GM23338 (cell line): Measurements from ENCODE around the gene GBP6. TPM values are rescaled to one million over a fixed set of nuclear protein-coding genes. Genes with fewer than 3 reads are reported as not detected.

Experiments
- ATAC-seq: fragments of 200-7000 bp; cut with Tn5 transposase; 3 replicates; pipeline ENCODE4 v1.9.1; 2020
- DNase-seq: peaks from one replicate; pipeline ENCODE4 v3.0.0-alpha.2; 2015; ENCODE audit warnings: low spot score
- H2AFZ ChIP-seq: fragments of 200-600 bp; sonication (generic); 2 replicates; pipeline ENCODE4 v1.8.0; 2016; ENCODE audit warnings: antibody characterized with exemption, mild to moderate bottlenecking, moderate library complexity
- H3F3A ChIP-seq: fragments of 200-600 bp; sonication (generic); replicated peaks from 2 replicates; pipeline ENCODE4 v1.8.0; 2017; ENCODE audit warnings: antibody characterized with exemption, mixed run types, low read depth
- H3K27ac ChIP-seq: fragments of 200-600 bp; sonication (generic); 2 replicates; pipeline ENCODE4 v1.6.1; 2016; ENCODE audit warnings: low read depth
- H3K27me3 ChIP-seq: fragments of 200-600 bp; sonication (generic); 2 replicates; pipeline ENCODE4 v1.8.0; 2016; ENCODE audit warnings: mild to moderate bottlenecking, mixed run types, moderate library complexity; ENCODE audit not compliant: insufficient read depth
- H3K36me3 ChIP-seq: fragments of 200-600 bp; sonication (generic); 2 replicates; pipeline ENCODE4 v1.8.0; 2016; ENCODE audit warnings: mild to moderate bottlenecking; ENCODE audit not compliant: insufficient read depth
- H3K4me1 ChIP-seq: fragments of 200-600 bp; sonication (generic); 2 replicates; pipeline ENCODE4 v1.8.0; 2016; ENCODE audit warnings: mild to moderate bottlenecking, moderate library complexity; ENCODE audit not compliant: insufficient read depth
- H3K4me2 ChIP-seq: fragments of 200-600 bp; sonication (generic); 2 replicates; pipeline ENCODE4 v1.7.1; 2017; ENCODE audit warnings: mixed run types
- H3K4me3 ChIP-seq: fragments of 200-600 bp; sonication (generic); 2 replicates; pipeline ENCODE4 v1.6.1; 2016; ENCODE audit warnings: mixed run types
- H3K79me2 ChIP-seq: fragments of 200-600 bp; sonication (generic); replicated peaks from 2 replicates; pipeline ENCODE4 v1.8.0; 2017; ENCODE audit warnings: mild to moderate bottlenecking; ENCODE audit not compliant: insufficient read depth
- H3K9me2 ChIP-seq: fragments of 200-600 bp; sonication (generic); 2 replicates; pipeline ENCODE4 v1.8.0; 2017; ENCODE audit not compliant: insufficient read depth
- H4K20me1 ChIP-seq: fragments of 200-600 bp; sonication (generic); replicated peaks from 2 replicates; pipeline ENCODE4 v1.8.0; 2017; ENCODE audit warnings: mild to moderate bottlenecking; ENCODE audit not compliant: insufficient read depth
- H3K27ac Mint-ChIP-seq: 2 replicates; pipeline ENCODE4 v1.8.0; 2020; ENCODE audit warnings: inconsistent platforms, mild to moderate bottlenecking, moderate library complexity, mixed read lengths
- H3K27me3 Mint-ChIP-seq: 3 replicates; pipeline ENCODE4 v1.8.0; 2022; ENCODE audit warnings: low read depth, mild to moderate bottlenecking, moderate library complexity, mixed read lengths, inconsistent platforms; ENCODE audit not compliant: insufficient read depth, poor library complexity
- H3K36me3 Mint-ChIP-seq: 3 replicates; pipeline ENCODE4 v1.8.0; 2021; ENCODE audit warnings: low read depth, mild to moderate bottlenecking, inconsistent platforms, moderate library complexity, mixed read lengths
- H3K4me1 Mint-ChIP-seq: 3 replicates; pipeline ENCODE4 v1.8.0; 2020; ENCODE audit warnings: mild to moderate bottlenecking, inconsistent platforms, mixed read lengths
- H3K4me3 Mint-ChIP-seq: 3 replicates; pipeline ENCODE4 v1.8.0; 2021; ENCODE audit warnings: moderate library complexity, mild to moderate bottlenecking, inconsistent platforms, mixed read lengths
- H3K9me3 Mint-ChIP-seq: 3 replicates; pipeline ENCODE4 v1.8.0; 2020; ENCODE audit warnings: moderate library complexity, mild to moderate bottlenecking, inconsistent platforms, mixed read lengths
- CREB1 ChIP-seq: fragments of 250-450 bp; sonication (Bioruptor Pico); IDR thresholded peaks from 2 replicates; pipeline ENCODE4 v1.5.0; 2020; ENCODE audit warnings: low read depth, mild to moderate bottlenecking, moderate library complexity
- EZH2 ChIP-seq: fragments of 200-600 bp; sonication (generic); IDR thresholded peaks from one replicate; pipeline ENCODE4 v1.8.0; 2017; ENCODE audit warnings: antibody characterized with exemption, mild to moderate bottlenecking, low read depth; ENCODE audit not compliant: unreplicated experiment
- NANOG ChIP-seq: IDR thresholded peaks from 2 replicates; pipeline ENCODE4 v1.6.1; 2016; ENCODE audit warnings: antibody characterized with exemption, borderline replicate concordance
- POLR2AphosphoS5 ChIP-seq: IDR thresholded peaks from 2 replicates; pipeline ENCODE4 v1.6.1; 2016; ENCODE audit warnings: antibody characterized with exemption, low read depth
- STAT1 ChIP-seq: IDR thresholded peaks from one replicate; pipeline ENCODE4 v1.6.1; 2016; ENCODE audit warnings: antibody characterized with exemption; ENCODE audit not compliant: unreplicated experiment
- ZNF114 ChIP-seq: fragments of 250-450 bp; sonication (Bioruptor Pico); IDR thresholded peaks from 2 replicates; pipeline ENCODE4 v1.5.0; 2020; ENCODE audit warnings: mild to moderate bottlenecking, moderate library complexity
- ZNF331 ChIP-seq: fragments of 250-450 bp; sonication (Bioruptor Pico); IDR thresholded peaks from 2 replicates; pipeline ENCODE4 v1.5.0; 2020; ENCODE audit warnings: low read depth, mild to moderate bottlenecking, moderate library complexity
- polyA plus RNA-seq: library from polyadenylated mRNA; unstranded; fragments of >200 nt; fragmentation: Nextera tagmentation; extraction: Ambion mirVana; gene quantifications from 2 replicates; pipeline ENCODE4 v1.2.1, GENCODE V29; 2016
- total RNA-seq: library from RNA; depleted of rRNA; stranded (reverse); fragments of >200 nt; shearing (Covaris generic); gene quantifications from 2 replicates; pipeline ENCODE4 v1.2.3, GENCODE V29; 2014
- TF ChIP-seq, protein P1 (sequence below): fragments of 250-450 bp; sonication (Bioruptor Pico); IDR thresholded peaks from 2 replicates; pipeline ENCODE4 v1.5.0; 2020; ENCODE audit warnings: mild to moderate bottlenecking, moderate library complexity
- TF ChIP-seq, protein P2 (sequence below): IDR thresholded peaks from 2 replicates; pipeline ENCODE4 v1.6.1; 2016; ENCODE audit warnings: antibody characterized with exemption
- TF ChIP-seq, protein P3 (sequence below): IDR thresholded peaks from one replicate; pipeline ENCODE4 v1.6.1; 2018; ENCODE audit warnings: antibody characterized with exemption; ENCODE audit not compliant: unreplicated experiment

The GBP6 gene
- total and polyA plus RNA-seq, 2 experiments from 2014 or later: not detected

DNA sequence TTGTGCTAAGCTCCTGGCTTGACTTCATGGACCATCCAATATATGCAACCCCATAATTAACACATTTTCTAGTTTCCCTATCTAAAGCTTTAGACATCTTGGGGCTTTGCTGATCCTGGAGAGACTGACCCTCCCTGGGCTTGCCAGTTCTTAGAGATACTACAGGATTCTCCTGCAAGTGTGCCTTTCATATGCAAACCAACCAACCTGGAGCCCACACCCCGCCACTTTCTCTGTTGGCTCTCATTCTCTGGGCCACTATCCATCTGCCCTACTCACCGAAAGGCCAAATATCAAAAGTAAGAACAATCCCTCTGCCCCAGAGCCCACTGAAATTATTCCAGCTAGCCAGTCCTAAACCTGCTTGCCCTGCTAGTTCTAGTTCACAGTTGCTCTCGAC, 2.2 kb upstream of the GBP6 start:
- ATAC-seq: peak; percentile 87
- Mint-ChIP-seq H3K9me3 (no peaks in the 10 kb centered on the region), H3K27ac (no peak overlapping the region), H3K27me3 (peaks cover 5% of the 10 kb centered on the region), H3K4me3 (no peak overlapping the region), H3K36me3 (no peaks in the 10 kb centered on the region), H3K4me1 (peaks cover 28% of the 10 kb centered on the region)
- Histone ChIP-seq H3F3A (no peaks in the 10 kb centered on the region), H3K27ac (no peak overlapping the region), H2AFZ (0 out of 2 replicates have a peak overlapping the region, but pooled peaks have one; percentile 93), H3K4me2 (peak overlapping the region; percentile 52; the same call in 1 of the 2 replicates), H3K27me3 (no peaks in the 10 kb centered on the region), H3K4me3 (no peak overlapping the region; the same call in 1 of the 2 replicates), H3K36me3 (no peaks in the 10 kb centered on the region), H3K9me2 (0 out of 2 replicates have a peak, but pooled peaks cover 3% of the 10 kb centered on the region), H4K20me1 (no peaks in the 10 kb centered on the region), H3K79me2 (no peaks in the 10 kb centered on the region), H3K4me1 (peaks cover 15% of the 10 kb centered on the region)
- DNase-seq: peak; percentile 44
- TF ChIP-seq NANOG (no peak), ZNF114 (CRISPR knock-in tag) (0 out of 2 replicates have a peak, but pooled peaks have one; percentile 28), EZH2 (no peak), ZNF331 (CRISPR knock-in tag) (no peak)
- TF ChIP-seq, protein P1, sequence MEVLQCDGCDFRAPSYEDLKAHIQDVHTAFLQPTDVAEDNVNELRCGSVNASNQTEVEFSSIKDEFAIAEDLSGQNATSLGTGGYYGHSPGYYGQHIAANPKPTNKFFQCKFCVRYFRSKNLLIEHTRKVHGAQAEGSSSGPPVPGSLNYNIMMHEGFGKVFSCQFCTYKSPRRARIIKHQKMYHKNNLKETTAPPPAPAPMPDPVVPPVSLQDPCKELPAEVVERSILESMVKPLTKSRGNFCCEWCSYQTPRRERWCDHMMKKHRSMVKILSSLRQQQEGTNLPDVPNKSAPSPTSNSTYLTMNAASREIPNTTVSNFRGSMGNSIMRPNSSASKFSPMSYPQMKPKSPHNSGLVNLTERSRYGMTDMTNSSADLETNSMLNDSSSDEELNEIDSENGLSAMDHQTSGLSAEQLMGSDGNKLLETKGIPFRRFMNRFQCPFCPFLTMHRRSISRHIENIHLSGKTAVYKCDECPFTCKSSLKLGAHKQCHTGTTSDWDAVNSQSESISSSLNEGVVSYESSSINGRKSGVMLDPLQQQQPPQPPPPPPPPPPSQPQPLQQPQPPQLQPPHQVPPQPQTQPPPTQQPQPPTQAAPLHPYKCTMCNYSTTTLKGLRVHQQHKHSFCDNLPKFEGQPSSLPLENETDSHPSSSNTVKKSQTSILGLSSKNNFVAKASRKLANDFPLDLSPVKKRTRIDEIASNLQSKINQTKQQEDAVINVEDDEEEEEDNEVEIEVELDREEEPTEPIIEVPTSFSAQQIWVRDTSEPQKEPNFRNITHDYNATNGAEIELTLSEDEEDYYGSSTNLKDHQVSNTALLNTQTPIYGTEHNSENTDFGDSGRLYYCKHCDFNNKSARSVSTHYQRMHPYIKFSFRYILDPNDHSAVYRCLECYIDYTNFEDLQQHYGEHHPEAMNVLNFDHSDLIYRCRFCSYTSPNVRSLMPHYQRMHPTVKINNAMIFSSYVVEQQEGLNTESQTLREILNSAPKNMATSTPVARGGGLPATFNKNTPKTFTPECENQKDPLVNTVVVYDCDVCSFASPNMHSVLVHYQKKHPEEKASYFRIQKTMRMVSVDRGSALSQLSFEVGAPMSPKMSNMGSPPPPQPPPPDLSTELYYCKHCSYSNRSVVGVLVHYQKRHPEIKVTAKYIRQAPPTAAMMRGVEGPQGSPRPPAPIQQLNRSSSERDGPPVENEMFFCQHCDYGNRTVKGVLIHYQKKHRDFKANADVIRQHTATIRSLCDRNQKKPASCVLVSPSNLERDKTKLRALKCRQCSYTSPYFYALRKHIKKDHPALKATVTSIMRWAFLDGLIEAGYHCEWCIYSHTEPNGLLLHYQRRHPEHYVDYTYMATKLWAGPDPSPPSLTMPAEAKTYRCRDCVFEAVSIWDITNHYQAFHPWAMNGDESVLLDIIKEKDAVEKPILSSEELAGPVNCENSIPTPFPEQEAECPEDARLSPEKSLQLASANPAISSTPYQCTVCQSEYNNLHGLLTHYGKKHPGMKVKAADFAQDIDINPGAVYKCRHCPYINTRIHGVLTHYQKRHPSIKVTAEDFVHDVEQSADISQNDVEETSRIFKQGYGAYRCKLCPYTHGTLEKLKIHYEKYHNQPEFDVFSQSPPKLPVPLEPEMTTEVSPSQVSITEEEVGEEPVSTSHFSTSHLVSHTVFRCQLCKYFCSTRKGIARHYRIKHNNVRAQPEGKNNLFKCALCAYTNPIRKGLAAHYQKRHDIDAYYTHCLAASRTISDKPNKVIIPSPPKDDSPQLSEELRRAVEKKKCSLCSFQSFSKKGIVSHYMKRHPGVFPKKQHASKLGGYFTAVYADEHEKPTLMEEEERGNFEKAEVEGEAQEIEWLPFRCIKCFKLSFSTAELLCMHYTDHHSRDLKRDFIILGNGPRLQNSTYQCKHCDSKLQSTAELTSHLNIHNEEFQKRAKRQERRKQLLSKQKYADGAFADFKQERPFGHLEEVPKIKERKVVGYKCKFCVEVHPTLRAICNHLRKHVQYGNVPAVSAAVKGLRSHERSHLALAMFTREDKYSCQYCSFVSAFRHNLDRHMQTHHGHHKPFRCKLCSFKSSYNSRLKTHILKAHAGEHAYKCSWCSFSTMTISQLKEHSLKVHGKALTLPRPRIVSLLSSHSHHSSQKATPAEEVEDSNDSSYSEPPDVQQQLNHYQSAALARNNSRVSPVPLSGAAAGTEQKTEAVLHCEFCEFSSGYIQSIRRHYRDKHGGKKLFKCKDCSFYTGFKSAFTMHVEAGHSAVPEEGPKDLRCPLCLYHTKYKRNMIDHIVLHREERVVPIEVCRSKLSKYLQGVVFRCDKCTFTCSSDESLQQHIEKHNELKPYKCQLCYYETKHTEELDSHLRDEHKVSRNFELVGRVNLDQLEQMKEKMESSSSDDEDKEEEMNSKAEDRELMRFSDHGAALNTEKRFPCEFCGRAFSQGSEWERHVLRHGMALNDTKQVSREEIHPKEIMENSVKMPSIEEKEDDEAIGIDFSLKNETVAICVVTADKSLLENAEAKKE (CRISPR knock-in tag): peak; percentile 69; the same call in 1 of the 2 replicates

DNA sequence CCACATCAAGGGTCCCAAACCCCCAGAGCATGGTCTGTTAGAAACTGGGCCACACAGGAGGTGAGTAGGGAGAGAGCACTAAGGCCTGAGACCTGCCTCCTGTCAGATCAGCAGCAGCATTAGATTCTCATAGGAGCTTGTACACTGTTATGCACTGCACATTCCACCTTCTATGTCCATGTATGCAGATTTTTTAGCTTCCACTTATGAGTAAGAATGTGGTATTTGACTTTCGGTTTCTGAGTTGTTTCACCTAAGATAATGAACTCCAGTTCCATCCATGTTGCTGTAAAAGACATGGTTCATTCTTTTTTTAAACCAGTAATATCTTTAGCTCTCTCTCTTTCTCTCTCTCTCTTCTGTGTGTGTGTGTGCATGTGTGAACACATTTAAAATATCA, 663 bp upstream of the GBP6 start:
- H3K4me1 Mint-ChIP-seq: peaks cover 28% of the 10 kb centered on the region
- H3K36me3 Mint-ChIP-seq: no peaks in the 10 kb centered on the region
- no peak for DNase-seq
- Histone ChIP-seq H3K79me2 (no peaks in the 10 kb centered on the region), H3K9me2 (peaks cover 4% of the 10 kb centered on the region; the same call in 1 of the 2 replicates), H3F3A (no peaks in the 10 kb centered on the region), H3K36me3 (no peaks in the 10 kb centered on the region), H3K4me1 (peaks cover 15% of the 10 kb centered on the region), H3K4me3 (no peak overlapping the region), H3K27ac (no peak overlapping the region), H4K20me1 (no peaks in the 10 kb centered on the region), H3K27me3 (no peaks in the 10 kb centered on the region), H2AFZ (0 out of 2 replicates have a peak overlapping the region, but pooled peaks have one; percentile 57), H3K4me2 (no peak overlapping the region)
- H3K27ac Mint-ChIP-seq: no peak overlapping the region; the same call in 1 of the 2 replicates
- H3K9me3 Mint-ChIP-seq: no peaks in the 10 kb centered on the region
- ATAC-seq: no peak
- peaks cover 5% of the 10 kb centered on the region for H3K27me3 Mint-ChIP-seq
- no peak overlapping the region for H3K4me3 Mint-ChIP-seq
- no peak for TF ChIP-seq POLR2AphosphoS5
- no peak for TF ChIP-seq EZH2
- TF ChIP-seq, protein P2, sequence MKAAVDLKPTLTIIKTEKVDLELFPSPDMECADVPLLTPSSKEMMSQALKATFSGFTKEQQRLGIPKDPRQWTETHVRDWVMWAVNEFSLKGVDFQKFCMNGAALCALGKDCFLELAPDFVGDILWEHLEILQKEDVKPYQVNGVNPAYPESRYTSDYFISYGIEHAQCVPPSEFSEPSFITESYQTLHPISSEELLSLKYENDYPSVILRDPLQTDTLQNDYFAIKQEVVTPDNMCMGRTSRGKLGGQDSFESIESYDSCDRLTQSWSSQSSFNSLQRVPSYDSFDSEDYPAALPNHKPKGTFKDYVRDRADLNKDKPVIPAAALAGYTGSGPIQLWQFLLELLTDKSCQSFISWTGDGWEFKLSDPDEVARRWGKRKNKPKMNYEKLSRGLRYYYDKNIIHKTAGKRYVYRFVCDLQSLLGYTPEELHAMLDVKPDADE: no peak
- no peak for TF ChIP-seq ZNF331 (CRISPR knock-in tag)
- no peak for TF ChIP-seq STAT1
- TF ChIP-seq ZNF114 (CRISPR knock-in tag): no peak
- TF ChIP-seq, protein P3, sequence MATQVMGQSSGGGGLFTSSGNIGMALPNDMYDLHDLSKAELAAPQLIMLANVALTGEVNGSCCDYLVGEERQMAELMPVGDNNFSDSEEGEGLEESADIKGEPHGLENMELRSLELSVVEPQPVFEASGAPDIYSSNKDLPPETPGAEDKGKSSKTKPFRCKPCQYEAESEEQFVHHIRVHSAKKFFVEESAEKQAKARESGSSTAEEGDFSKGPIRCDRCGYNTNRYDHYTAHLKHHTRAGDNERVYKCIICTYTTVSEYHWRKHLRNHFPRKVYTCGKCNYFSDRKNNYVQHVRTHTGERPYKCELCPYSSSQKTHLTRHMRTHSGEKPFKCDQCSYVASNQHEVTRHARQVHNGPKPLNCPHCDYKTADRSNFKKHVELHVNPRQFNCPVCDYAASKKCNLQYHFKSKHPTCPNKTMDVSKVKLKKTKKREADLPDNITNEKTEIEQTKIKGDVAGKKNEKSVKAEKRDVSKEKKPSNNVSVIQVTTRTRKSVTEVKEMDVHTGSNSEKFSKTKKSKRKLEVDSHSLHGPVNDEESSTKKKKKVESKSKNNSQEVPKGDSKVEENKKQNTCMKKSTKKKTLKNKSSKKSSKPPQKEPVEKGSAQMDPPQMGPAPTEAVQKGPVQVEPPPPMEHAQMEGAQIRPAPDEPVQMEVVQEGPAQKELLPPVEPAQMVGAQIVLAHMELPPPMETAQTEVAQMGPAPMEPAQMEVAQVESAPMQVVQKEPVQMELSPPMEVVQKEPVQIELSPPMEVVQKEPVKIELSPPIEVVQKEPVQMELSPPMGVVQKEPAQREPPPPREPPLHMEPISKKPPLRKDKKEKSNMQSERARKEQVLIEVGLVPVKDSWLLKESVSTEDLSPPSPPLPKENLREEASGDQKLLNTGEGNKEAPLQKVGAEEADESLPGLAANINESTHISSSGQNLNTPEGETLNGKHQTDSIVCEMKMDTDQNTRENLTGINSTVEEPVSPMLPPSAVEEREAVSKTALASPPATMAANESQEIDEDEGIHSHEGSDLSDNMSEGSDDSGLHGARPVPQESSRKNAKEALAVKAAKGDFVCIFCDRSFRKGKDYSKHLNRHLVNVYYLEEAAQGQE: no peak
- no peak for TF ChIP-seq CREB1 (CRISPR knock-in tag)
